MM.1S (cell line): ENCODE measurements around the gene SLC9A5.

Experiments used
- DNase-seq: peaks from one replicate; pipeline ENCODE4 v3.0.0-alpha.2; 2015
- H2AFZ ChIP-seq: fragments of 300-600 bp; sonication (generic); 2 replicates; pipeline ENCODE4 v1.6.0; 2016; ENCODE audit warnings: antibody characterized with exemption, low read length
- H3F3A ChIP-seq: fragments of 300-600 bp; sonication (generic); 2 replicates; pipeline ENCODE4 v1.6.1; 2016; ENCODE audit warnings: mild to moderate bottlenecking, antibody characterized with exemption, low read length, moderate library complexity, mixed read lengths; ENCODE audit not compliant: insufficient read depth
- H3K27ac ChIP-seq: fragments of 300-600 bp; sonication (generic); 2 replicates; pipeline ENCODE4 v1.5.1; 2016; ENCODE audit warnings: mild to moderate bottlenecking, low read length
- H3K27me3 ChIP-seq: fragments of 300-600 bp; sonication (generic); replicated peaks from 2 replicates; pipeline ENCODE4 v1.6.0; 2016; ENCODE audit warnings: low read length; ENCODE audit not compliant: insufficient read depth
- H3K36me3 ChIP-seq: fragments of 300-600 bp; sonication (generic); replicated peaks from 2 replicates; pipeline ENCODE4 v1.6.1; 2016; ENCODE audit warnings: mild to moderate bottlenecking, low read length, mixed read lengths; ENCODE audit not compliant: insufficient read depth
- H3K4me1 ChIP-seq: fragments of 300-600 bp; sonication (generic); 2 replicates; pipeline ENCODE4 v1.6.1; 2016; ENCODE audit warnings: low read length, mixed read lengths
- H3K4me2 ChIP-seq: fragments of 300-600 bp; sonication (generic); 2 replicates; pipeline ENCODE4 v1.6.0; 2016; ENCODE audit warnings: low read depth, low read length
- H3K4me3 ChIP-seq: fragments of 300-600 bp; sonication (generic); 2 replicates; pipeline ENCODE4 v1.5.1; 2016; ENCODE audit warnings: low read length, mixed read lengths
- H3K79me2 ChIP-seq: fragments of 300-600 bp; sonication (generic); 2 replicates; pipeline ENCODE4 v1.6.1; 2016; ENCODE audit warnings: mixed run types, low read length, mixed read lengths
- H3K9ac ChIP-seq: fragments of 300-600 bp; sonication (generic); 2 replicates; pipeline ENCODE4 v1.6.1; 2016; ENCODE audit warnings: low read length, mixed read lengths
- H3K9me2 ChIP-seq: fragments of 300-600 bp; sonication (generic); replicated peaks from 2 replicates; pipeline ENCODE4 v1.6.1; 2016; ENCODE audit warnings: mild to moderate bottlenecking, low read length, mixed read lengths; ENCODE audit not compliant: insufficient read depth
- H3K9me3 ChIP-seq: fragments of 300-600 bp; sonication (generic); replicated peaks from 2 replicates; pipeline ENCODE4 v1.6.1; 2016; ENCODE audit warnings: mild to moderate bottlenecking, low read length, mixed read lengths; ENCODE audit not compliant: insufficient read depth
- H4K20me1 ChIP-seq: fragments of 300-600 bp; sonication (generic); 2 replicates; pipeline ENCODE4 v1.6.1; 2016; ENCODE audit warnings: mild to moderate bottlenecking, low read length, moderate library complexity, mixed read lengths; ENCODE audit not compliant: insufficient read depth
- EZH2 ChIP-seq: fragments of 300-600 bp; sonication (generic); optimal IDR thresholded peaks from 2 replicates; pipeline ENCODE3; 2017; ENCODE audit warnings: low read depth, mild to moderate bottlenecking, antibody characterized with exemption, low read length, mixed read lengths
- EZH2phosphoT487 ChIP-seq: fragments of 300-600 bp; sonication (generic); IDR thresholded peaks from 2 replicates; pipeline ENCODE4 v1.6.1; 2018; ENCODE audit warnings: antibody characterized with exemption, low read length
- TF ChIP-seq, protein P1 (sequence below): fragments of 300-600 bp; sonication (generic); IDR thresholded peaks from 2 replicates; pipeline ENCODE4 v1.5.1; 2016; ENCODE audit warnings: antibody characterized with exemption, low read length, mixed read lengths

SLC9A5 gene

DNA sequence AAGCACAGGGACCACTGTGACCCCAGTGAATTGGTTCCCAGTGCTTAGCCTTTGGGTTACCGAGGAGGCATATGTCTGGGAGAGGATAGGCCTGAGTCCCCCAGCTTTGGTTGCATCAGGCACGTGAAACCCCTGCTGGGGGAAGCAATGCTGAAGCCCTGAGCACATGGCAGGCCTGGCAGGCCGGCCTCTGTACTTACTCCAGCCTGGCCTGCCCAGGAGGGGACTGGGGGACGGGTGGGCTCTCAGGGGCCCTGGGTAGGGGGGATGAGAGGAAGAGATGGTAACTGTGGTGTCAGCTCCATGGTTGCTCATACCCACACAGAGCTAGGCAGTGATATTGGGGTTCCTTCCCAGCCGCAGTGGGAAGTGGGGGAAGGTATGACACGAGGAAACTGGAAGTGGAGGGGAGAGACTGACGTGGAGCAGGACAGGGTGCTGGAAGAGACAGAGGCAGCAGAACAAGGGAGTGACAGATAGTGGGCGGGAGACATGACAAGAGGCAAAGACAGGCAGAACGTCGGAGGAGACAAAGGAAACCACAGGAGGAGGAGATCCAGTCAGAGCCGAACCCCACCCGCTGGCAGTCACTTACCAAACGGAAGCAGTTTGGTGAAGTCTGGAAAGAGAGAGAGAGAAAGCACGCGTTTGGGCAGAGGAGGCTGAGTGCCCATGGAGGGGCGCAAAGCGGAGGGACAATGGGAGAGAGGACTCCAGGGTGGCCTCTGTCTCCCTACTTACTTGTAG is 12.8 kb upstream of the SLC9A5 start:
- no peaks in the 10 kb centered on the region for H3K27me3 ChIP-seq
- H3K4me1 ChIP-seq: no peaks in the 10 kb centered on the region
- H3K9me2 ChIP-seq: no peaks in the 10 kb centered on the region
- peaks cover 4% of the 10 kb centered on the region; the same call in 1 of the 2 replicates for H3K36me3 ChIP-seq
- H3K4me2 ChIP-seq: no peak overlapping the region
- peaks cover 17% of the 10 kb centered on the region for H3K79me2 ChIP-seq
- no peaks in the 10 kb centered on the region for H4K20me1 ChIP-seq
- no peak for DNase-seq
- TF ChIP-seq EZH2phosphoT487: no peak
- TF ChIP-seq EZH2: no peak
- TF ChIP-seq, protein P1, sequence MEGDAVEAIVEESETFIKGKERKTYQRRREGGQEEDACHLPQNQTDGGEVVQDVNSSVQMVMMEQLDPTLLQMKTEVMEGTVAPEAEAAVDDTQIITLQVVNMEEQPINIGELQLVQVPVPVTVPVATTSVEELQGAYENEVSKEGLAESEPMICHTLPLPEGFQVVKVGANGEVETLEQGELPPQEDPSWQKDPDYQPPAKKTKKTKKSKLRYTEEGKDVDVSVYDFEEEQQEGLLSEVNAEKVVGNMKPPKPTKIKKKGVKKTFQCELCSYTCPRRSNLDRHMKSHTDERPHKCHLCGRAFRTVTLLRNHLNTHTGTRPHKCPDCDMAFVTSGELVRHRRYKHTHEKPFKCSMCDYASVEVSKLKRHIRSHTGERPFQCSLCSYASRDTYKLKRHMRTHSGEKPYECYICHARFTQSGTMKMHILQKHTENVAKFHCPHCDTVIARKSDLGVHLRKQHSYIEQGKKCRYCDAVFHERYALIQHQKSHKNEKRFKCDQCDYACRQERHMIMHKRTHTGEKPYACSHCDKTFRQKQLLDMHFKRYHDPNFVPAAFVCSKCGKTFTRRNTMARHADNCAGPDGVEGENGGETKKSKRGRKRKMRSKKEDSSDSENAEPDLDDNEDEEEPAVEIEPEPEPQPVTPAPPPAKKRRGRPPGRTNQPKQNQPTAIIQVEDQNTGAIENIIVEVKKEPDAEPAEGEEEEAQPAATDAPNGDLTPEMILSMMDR: no peak
- no peaks in the 10 kb centered on the region for H3K9me3 ChIP-seq
- H3F3A ChIP-seq: no peaks in the 10 kb centered on the region; the same call in 1 of the 2 replicates
- H3K9ac ChIP-seq: no peak overlapping the region
- H3K4me3 ChIP-seq: no peak overlapping the region
- H3K27ac ChIP-seq: no peak overlapping the region
- no peak overlapping the region for H2AFZ ChIP-seq

DNA sequence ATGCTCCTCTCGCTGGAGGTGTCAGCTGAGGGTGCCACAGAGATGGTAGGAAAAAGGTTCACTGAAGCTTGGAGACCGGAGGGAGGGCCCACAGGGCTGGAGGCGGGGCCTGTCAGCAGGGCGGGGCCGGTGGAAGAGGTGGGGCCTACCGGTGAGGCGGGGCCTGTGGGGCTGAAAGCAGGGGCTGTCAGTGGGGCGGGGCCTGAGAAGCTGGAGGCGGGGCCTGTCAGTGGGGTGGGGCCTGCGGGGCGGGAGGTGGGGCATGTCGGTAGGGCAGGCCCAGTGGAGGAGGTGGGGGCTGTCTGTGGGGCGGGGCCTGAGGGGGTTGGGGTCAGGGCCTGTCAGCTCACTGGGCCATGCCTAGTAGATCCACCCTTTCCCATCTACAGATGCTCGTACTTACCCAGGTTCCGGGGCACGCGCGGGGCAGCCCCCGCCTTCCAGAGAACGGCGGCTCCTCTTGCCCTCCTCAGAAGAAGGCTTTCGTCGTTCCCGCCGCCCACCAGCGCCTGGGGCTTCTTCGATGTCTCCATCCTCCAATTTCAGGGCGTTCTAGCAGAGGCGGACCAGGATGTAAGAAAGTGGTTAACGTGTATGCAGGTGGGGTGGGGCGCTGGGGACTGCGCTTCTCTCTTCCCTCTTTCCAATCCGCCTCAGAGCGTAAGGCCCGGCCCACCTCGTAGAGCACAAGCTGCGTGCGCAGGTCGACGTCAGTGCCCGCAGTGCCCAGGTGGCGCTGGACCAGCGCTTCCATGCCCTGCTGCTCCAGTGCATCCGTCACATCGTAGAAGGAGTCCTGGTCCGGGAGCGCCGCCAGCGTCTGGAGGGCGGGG is 12.0 kb upstream of the SLC9A5 start:
- H3K79me2 ChIP-seq: peaks cover 25% of the 10 kb centered on the region
- no peaks in the 10 kb centered on the region for H3K9me3 ChIP-seq
- no peak overlapping the region for H3K9ac ChIP-seq
- no peaks in the 10 kb centered on the region for H3K4me1 ChIP-seq
- H3K27me3 ChIP-seq: no peaks in the 10 kb centered on the region
- no peak overlapping the region for H3K27ac ChIP-seq
- no peaks in the 10 kb centered on the region for H4K20me1 ChIP-seq
- no peaks in the 10 kb centered on the region; the same call in 1 of the 2 replicates for H3F3A ChIP-seq
- no peak overlapping the region for H3K4me3 ChIP-seq
- TF ChIP-seq, protein P1: no peak
- TF ChIP-seq EZH2phosphoT487: no peak
- peaks cover 4% of the 10 kb centered on the region; the same call in 1 of the 2 replicates for H3K36me3 ChIP-seq
- DNase-seq: peak; percentile 36
- no peak overlapping the region for H2AFZ ChIP-seq
- no peaks in the 10 kb centered on the region for H3K9me2 ChIP-seq
- H3K4me2 ChIP-seq: no peak overlapping the region

DNA sequence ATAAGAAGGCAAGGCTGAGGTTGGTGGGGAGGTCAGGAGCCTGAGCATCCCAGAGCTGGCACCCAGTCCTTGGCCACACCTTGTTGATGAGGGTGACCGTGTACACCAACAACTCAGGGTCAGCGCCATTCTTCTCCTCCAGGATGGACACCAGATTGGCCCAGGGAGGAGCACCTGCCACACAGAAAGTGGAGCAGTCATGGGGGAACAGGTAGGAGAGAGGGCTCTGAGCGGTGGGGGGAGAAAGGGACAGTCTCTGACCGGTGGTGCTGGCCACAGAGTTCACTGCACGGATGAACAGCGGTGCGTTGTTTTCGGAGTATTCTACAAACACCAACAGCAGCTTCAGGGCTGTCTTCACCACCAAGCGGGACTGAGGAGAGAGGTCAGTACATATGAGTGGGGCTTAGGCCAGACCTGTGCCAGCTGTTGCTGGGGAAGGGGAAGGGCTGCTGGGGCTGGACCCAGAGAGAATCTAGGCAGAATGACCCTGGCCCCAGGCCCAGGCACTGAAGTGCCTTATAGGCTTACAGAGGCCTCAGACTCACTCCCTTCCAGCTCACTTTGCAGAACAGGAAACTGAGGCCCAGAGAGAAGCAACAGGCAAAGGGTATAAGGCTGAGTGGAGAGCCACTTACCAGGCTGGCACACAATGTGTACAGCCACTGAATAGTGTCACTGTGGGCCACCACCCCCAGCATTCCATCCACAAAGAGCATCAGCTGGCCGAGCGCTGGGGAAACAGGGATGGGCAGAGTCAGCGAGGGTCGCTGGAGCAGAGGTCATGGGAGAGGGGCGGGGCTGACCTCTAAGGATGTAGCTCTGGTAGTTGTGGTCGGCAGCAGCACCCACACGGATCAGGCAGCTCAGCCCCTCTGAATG is 11.1 kb upstream of the SLC9A5 start:
- Histone ChIP-seq H3K9ac (no peak overlapping the region), H3K79me2 (peaks cover 33% of the 10 kb centered on the region), H3F3A (no peaks in the 10 kb centered on the region; the same call in 1 of the 2 replicates), H2AFZ (no peak overlapping the region), H4K20me1 (no peaks in the 10 kb centered on the region), H3K27ac (no peak overlapping the region), H3K4me3 (no peak overlapping the region), H3K27me3 (no peaks in the 10 kb centered on the region), H3K36me3 (peaks cover 4% of the 10 kb centered on the region; the same call in 1 of the 2 replicates), H3K9me3 (no peaks in the 10 kb centered on the region), H3K4me1 (no peaks in the 10 kb centered on the region; the same call in 1 of the 2 replicates), H3K4me2 (no peak overlapping the region), H3K9me2 (no peaks in the 10 kb centered on the region)
- TF ChIP-seq EZH2phosphoT487 (no peak), EZH2 (no peak)
- TF ChIP-seq, protein P1: no peak
- DNase-seq: no peak
